IMR-90 (cell line): ENCODE measurements around the gene DTNA. TPM values are rescaled to one million over a fixed set of nuclear protein-coding genes. Genes with fewer than 3 reads are reported as not detected.

Source experiments
- ATAC-seq: fragments of 200-7000 bp; cut with Tn5 transposase; 2 replicates; pipeline ENCODE4 v1.9.1; 2020; ENCODE audit warnings: low read depth, mild to moderate bottlenecking, moderate library complexity
- BruUV-seq: library from RNA; stranded (reverse); fragments of 400-500 nt; replicated peaks from 2 replicates; lab custom pipeline; 2021; lab: Mats Ljungman, UMichigan
- CTCF ChIA-PET: fragments of 300-600 bp; formaldehyde crosslinking; extraction: SDS; loops from one replicate; lab custom pipeline; 2021; ENCODE audit warnings: antibody characterized with exemption; lab: Yijun Ruan, JAX
- POLR2A ChIA-PET: fragments of 300-600 bp; sonication (Branson Sonifier 250); formaldehyde crosslinking; loops from one replicate; lab custom pipeline; 2022; ENCODE audit warnings: antibody characterized with exemption; ENCODE audit not compliant: unreplicated experiment; lab: Charles Lee
- DNase-seq: peaks from one replicate; pipeline ENCODE4 v3.0.0; 2013
- H2AFZ ChIP-seq: replicated peaks from 2 replicates; pipeline ENCODE3; 2013; ENCODE audit warnings: low read length, mild to moderate bottlenecking; ENCODE audit not compliant: poor library complexity
- H2AK5ac ChIP-seq: 2 replicates; pipeline ENCODE4 v1.6.1; 2013; ENCODE audit warnings: low read depth, low read length, inconsistent platforms
- H2AK9ac ChIP-seq: replicated peaks from 2 replicates; pipeline ENCODE3; 2013; ENCODE audit warnings: mild to moderate bottlenecking, low read depth, low read length, moderate library complexity; ENCODE audit not compliant: poor library complexity
- H2BK120ac ChIP-seq: 2 replicates; pipeline ENCODE4 v1.6.1; 2013; ENCODE audit warnings: low read depth, low read length, inconsistent platforms
- H2BK15ac ChIP-seq: 3 replicates; pipeline ENCODE4 v1.6.1; 2013; ENCODE audit warnings: low read depth, low read length, inconsistent platforms
- H2BK20ac ChIP-seq: 2 replicates; pipeline ENCODE4 v1.6.1; 2013; ENCODE audit warnings: low read depth, mild to moderate bottlenecking, inconsistent platforms, low read length, moderate library complexity
- H2BK5ac ChIP-seq: 2 replicates; pipeline ENCODE4 v1.6.1; 2013; ENCODE audit warnings: mild to moderate bottlenecking, low read depth, low read length, inconsistent platforms; ENCODE audit not compliant: poor library complexity, severe bottlenecking
- H3K14ac ChIP-seq: replicated peaks from 2 replicates; pipeline ENCODE4 v1.6.1; 2013; ENCODE audit warnings: low read depth, low read length, inconsistent platforms
- H3K18ac ChIP-seq: 2 replicates; pipeline ENCODE4 v1.6.1; 2013; ENCODE audit warnings: low read depth, low read length, control low read depth
- H3K23ac ChIP-seq: 2 replicates; pipeline ENCODE4 v1.6.1; 2013; ENCODE audit warnings: low read depth, low read length, inconsistent platforms
- H3K27ac ChIP-seq: 2 replicates; pipeline ENCODE4 v1.5.1; 2013; ENCODE audit warnings: mild to moderate bottlenecking, control low read depth, low read length; ENCODE audit not compliant: insufficient read depth
- H3K27me3 ChIP-seq: 2 replicates; pipeline ENCODE4 v1.6.1; 2013; ENCODE audit warnings: low read length; ENCODE audit not compliant: control insufficient read depth, insufficient read depth
- H3K36me3 ChIP-seq: 2 replicates; pipeline ENCODE4 v1.6.1; 2013; ENCODE audit warnings: low read length, mixed read lengths; ENCODE audit not compliant: control insufficient read depth, insufficient read depth
- H3K4ac ChIP-seq: 2 replicates; pipeline ENCODE4 v1.6.1; 2013; ENCODE audit warnings: low read depth, low read length, inconsistent platforms
- H3K4me1 ChIP-seq: 2 replicates; pipeline ENCODE4 v1.6.1; 2013; ENCODE audit warnings: low read length, mixed read lengths; ENCODE audit not compliant: control insufficient read depth, insufficient read depth
- H3K4me2 ChIP-seq: 2 replicates; pipeline ENCODE4 v1.6.1; 2013; ENCODE audit warnings: low read depth, mild to moderate bottlenecking, control low read depth, low read length, moderate library complexity
- H3K4me3 ChIP-seq: 2 replicates; pipeline ENCODE4 v1.5.1; 2013; ENCODE audit warnings: low read depth, mild to moderate bottlenecking, control low read depth, low read length, moderate library complexity; ENCODE audit not compliant: insufficient read depth
- H3K56ac ChIP-seq: 2 replicates; pipeline ENCODE4 v1.6.1; 2013; ENCODE audit warnings: low read length, inconsistent platforms; ENCODE audit not compliant: insufficient read depth; ENCODE audit errors: extremely low read depth
- H3K79me1 ChIP-seq, 2 experiments: 2 replicates each; pipeline ENCODE4 v1.6.1; 2013; ENCODE audit warnings: low read length in 2 of 2, inconsistent platforms in 1 of 2, low read depth in 1 of 2
- H3K9ac ChIP-seq: 2 replicates; pipeline ENCODE4 v1.6.1; 2013; ENCODE audit warnings: low read depth, low read length, control low read depth
- H3K9me1 ChIP-seq: 2 replicates; pipeline ENCODE4 v1.6.1; 2013; ENCODE audit warnings: low read length, inconsistent platforms; ENCODE audit not compliant: insufficient read depth
- H3K9me3 ChIP-seq: 2 replicates; pipeline ENCODE4 v1.6.1; 2013; ENCODE audit warnings: low read length; ENCODE audit not compliant: control insufficient read depth, insufficient read depth
- H4K20me1 ChIP-seq: 2 replicates; pipeline ENCODE4 v1.6.1; 2013; ENCODE audit warnings: low read length, inconsistent platforms; ENCODE audit not compliant: insufficient read depth
- H4K5ac ChIP-seq: 2 replicates; pipeline ENCODE4 v1.6.1; 2013; ENCODE audit warnings: mild to moderate bottlenecking, low read depth, low read length, control low read depth
- H4K8ac ChIP-seq, 2 experiments: 2 replicates each; pipeline ENCODE4 v1.6.1; 2013; ENCODE audit warnings: low read depth in 2 of 2, low read length in 2 of 2, control low read depth in 1 of 2, inconsistent platforms in 1 of 2
- H4K91ac ChIP-seq: 2 replicates; pipeline ENCODE4 v1.6.1; 2013; ENCODE audit warnings: low read depth, low read length, inconsistent platforms; ENCODE audit not compliant: insufficient read depth
- FOS ChIP-seq: fragments of 150-350 bp; IDR thresholded peaks from 2 replicates; pipeline ENCODE4 v1.6.1; 2016; ENCODE audit warnings: low read depth, low read length
- MAFK ChIP-seq: IDR thresholded peaks from 2 replicates; pipeline ENCODE4 v1.6.1; 2012; ENCODE audit warnings: low read depth, low read length, improper control_type of control experiment
- MAZ ChIP-seq: IDR thresholded peaks from 2 replicates; pipeline ENCODE4 v1.6.1; 2012; ENCODE audit warnings: low read depth, mild to moderate bottlenecking, low read length, improper control_type of control experiment, moderate library complexity, borderline replicate concordance
- MXI1 ChIP-seq: IDR thresholded peaks from 2 replicates; pipeline ENCODE4 v1.6.1; 2012; ENCODE audit warnings: low read depth, mild to moderate bottlenecking, low read length, moderate library complexity, borderline replicate concordance
- NFE2L2 ChIP-seq: fragments of 150-350 bp; IDR thresholded peaks from 2 replicates; pipeline ENCODE4 v1.6.1; 2016; ENCODE audit warnings: low read depth, mild to moderate bottlenecking, low read length
- POLR2A ChIP-seq: IDR thresholded peaks from 2 replicates; pipeline ENCODE4 v1.6.1; 2012; ENCODE audit warnings: mild to moderate bottlenecking, low read depth, low read length
- RAD21 ChIP-seq: IDR thresholded peaks from 2 replicates; pipeline ENCODE4 v1.6.1; 2012; ENCODE audit warnings: low read length, improper control_type of control experiment
- RFX5 ChIP-seq: IDR thresholded peaks from 2 replicates; pipeline ENCODE4 v1.8.0; 2012; ENCODE audit warnings: low read depth, mild to moderate bottlenecking, low read length, moderate library complexity
- SMC3 ChIP-seq: fragments of 150-350 bp; IDR thresholded peaks from 2 replicates; pipeline ENCODE4 v1.6.1; 2016; ENCODE audit warnings: low read depth, mild to moderate bottlenecking, antibody characterized with exemption, low read length, moderate library complexity
- USF2 ChIP-seq: fragments of 150-350 bp; IDR thresholded peaks from 2 replicates; pipeline ENCODE4 v1.6.1; 2017; ENCODE audit warnings: mild to moderate bottlenecking, antibody characterized with exemption, low read length, low read depth
- WGBS, 2 experiments: methylation state at CpG; one replicate each; pipeline versions ENCODE4 v1.1.5 to v1.1.7; 2013; ENCODE audit warnings: missing lambda C conversion rate in 2 of 2; ENCODE audit not compliant: insufficient read length in 1 of 2; ENCODE audit errors: extremely low coverage in 2 of 2; 5-methylcytosine and 5-hydroxymethylcytosine counted together
- dilution Hi-C: fragments of 300-500 bp; cut with HindIII; formaldehyde crosslinking; loops from one replicate; pipeline ENCODE4 v1.14.3; 2018; ENCODE audit warnings: low sequenced_read_pairs; ENCODE audit not compliant: unreplicated experiment
- in situ Hi-C: fragments of 300-500 bp; cut with MboI; formaldehyde crosslinking; loops from 3 replicates; pipeline ENCODE4 v1.14.3; 2019; ENCODE audit warnings: low sequenced_read_pairs, inconsistent platforms, mixed read lengths
- intact Hi-C: fragments of 100-400 bp; cut with micrococcal nuclease; formaldehyde crosslinking; loops from 2 replicates; pipeline ENCODE4 v1.10.0; 2022
- polyA plus RNA-seq, 3 experiments: library from polyadenylated mRNA; depleted of rRNA; stranded (reverse); fragments of >200 nt; gene quantifications; 2 replicates each; pipeline ENCODE4 v1.2.3, GENCODE V29; 2012; ENCODE audit warnings: low replicate concordance in 1 of 3
- total RNA-seq: library from RNA; depleted of rRNA; stranded (reverse); fragments of >200 nt; gene quantifications from 2 replicates; pipeline ENCODE4 v1.2.3, GENCODE V29; 2012

Gene DTNA
- total and polyA plus RNA-seq, 2 of the 4 experiments (the other 2 are of a cell fraction) = 9.5 to 10.8 TPM

GRCh38 chr18:34838669-34839068, 128.6 kb downstream of the DTNA start:
- Histone ChIP-seq H2AK9ac (no peak overlapping the region), H3K4me3 (no peak overlapping the region), H3K4ac (no peak overlapping the region), H3K14ac (no peak overlapping the region), H2BK120ac (no peak overlapping the region), H4K5ac (no peak overlapping the region), H4K91ac (no peak overlapping the region), H2BK5ac (no peak overlapping the region), H2BK20ac (no peak overlapping the region), H3K18ac (no peak overlapping the region), H4K20me1 (no peaks in the 10 kb centered on the region), H3K9me3 (no peaks in the 10 kb centered on the region), H3K4me2 (no peak overlapping the region), H4K8ac (no peak overlapping the region), H3K9ac (no peak overlapping the region), H3K9me1 (no peaks in the 10 kb centered on the region), H3K23ac (no peak overlapping the region), H3K27me3 (no peaks in the 10 kb centered on the region), H3K4me1 (no peaks in the 10 kb centered on the region), H2BK15ac (no peak overlapping the region), H3K27ac (no peak overlapping the region), H2AK5ac (no peak overlapping the region), H3K56ac (no peak overlapping the region), H2AFZ (peak overlapping the region; percentile 44), H3K79me1 (no peaks in the 10 kb centered on the region), H3K36me3 (no peaks in the 10 kb centered on the region)
- ATAC-seq (no peak), DNase-seq (no peak)
- WGBS, 2 experiments = 83% methylated on average over 2 of the region's 5 CpGs; no CpG with 5 or more reads in 1 of the 2 experiments
- intact Hi-C loops (no loop called here), in situ Hi-C loops (no loop called here), dilution Hi-C loops (no loop called here)
- POLR2A ChIA-PET = no interaction called here
- TF ChIP-seq FOS = no peak
- no peak for TF ChIP-seq MAFK
- TF ChIP-seq MXI1 = no peak
- TF ChIP-seq NFE2L2 = no peak
- no peak for TF ChIP-seq USF2
- no peak for TF ChIP-seq POLR2A
- TF ChIP-seq RAD21 = no peak
- TF ChIP-seq MAZ = no peak
- TF ChIP-seq SMC3 = no peak
- TF ChIP-seq RFX5 = no peak
- CTCF ChIA-PET = no interaction called here
- no TSS peak for BruUV-seq
